H9 (cell line): ENCODE data around the gene PLEKHJ1. TPM values are rescaled to one million over a fixed set of nuclear protein-coding genes. Genes with fewer than 3 reads are reported as not detected.

ENCODE experiments used
- DNase-seq: peaks from one replicate; pipeline ENCODE4 v3.0.0-alpha.2; 2017
- H2AFZ ChIP-seq: one replicate; pipeline ENCODE4 v1.6.1; 2013; ENCODE audit warnings: mild to moderate bottlenecking, low read length, control low read depth, moderate library complexity
- H2AK5ac ChIP-seq: 2 replicates; pipeline ENCODE4 v1.6.1; 2013; ENCODE audit warnings: low read length, control low read depth, mixed read lengths; ENCODE audit not compliant: insufficient read length
- H2BK120ac ChIP-seq: one replicate; pipeline ENCODE4 v1.6.1; 2013; ENCODE audit warnings: low read depth, mild to moderate bottlenecking, low read length, control low read depth, inconsistent platforms; ENCODE audit not compliant: poor library complexity, severe bottlenecking
- H2BK12ac ChIP-seq: 2 replicates; pipeline ENCODE4 v1.6.1; 2013; ENCODE audit warnings: low read length, control low read depth, mixed read lengths, low read depth; ENCODE audit not compliant: insufficient read length
- H2BK15ac ChIP-seq: 2 replicates; pipeline ENCODE4 v1.6.1; 2013; ENCODE audit warnings: low read depth, low read length, control low read depth
- H2BK20ac ChIP-seq: one replicate; pipeline ENCODE4 v1.6.1; 2013; ENCODE audit warnings: low read depth, mild to moderate bottlenecking, low read length, control low read depth, inconsistent platforms; ENCODE audit not compliant: poor library complexity, severe bottlenecking
- H2BK5ac ChIP-seq: 2 replicates; pipeline ENCODE4 v1.6.1; 2013; ENCODE audit warnings: low read length, control low read depth, mixed read lengths; ENCODE audit not compliant: insufficient read length
- H3K14ac ChIP-seq: 2 replicates; pipeline ENCODE4 v1.6.1; 2013; ENCODE audit warnings: low read length, control low read depth; ENCODE audit not compliant: insufficient read depth
- H3K18ac ChIP-seq: 2 replicates; pipeline ENCODE4 v1.6.1; 2013; ENCODE audit warnings: low read depth, mild to moderate bottlenecking, mixed read lengths, low read length, control low read depth; ENCODE audit not compliant: insufficient read length
- H3K23ac ChIP-seq: 2 replicates; pipeline ENCODE4 v1.6.1; 2013; ENCODE audit warnings: low read length, control low read depth, mixed read lengths, low read depth; ENCODE audit not compliant: insufficient read length
- H3K23me2 ChIP-seq: 2 replicates; pipeline ENCODE4 v1.6.1; 2013; ENCODE audit warnings: low read depth, mild to moderate bottlenecking, mixed read lengths, low read length, control low read depth; ENCODE audit not compliant: insufficient read length, poor library complexity, severe bottlenecking
- H3K27ac ChIP-seq: 2 replicates; pipeline ENCODE4 v1.5.1; 2013; ENCODE audit warnings: low read length, control low read depth, mixed read lengths, low read depth; ENCODE audit not compliant: insufficient read length
- H3K27me3 ChIP-seq: 2 replicates; pipeline ENCODE4 v1.6.1; 2013; ENCODE audit warnings: low read length, control low read depth, inconsistent platforms; ENCODE audit not compliant: insufficient read depth
- H3K4ac ChIP-seq: 2 replicates; pipeline ENCODE4 v1.6.1; 2013; ENCODE audit warnings: low read depth, mild to moderate bottlenecking, control low read depth, inconsistent platforms, low read length, moderate library complexity
- H3K4me1 ChIP-seq: 2 replicates; pipeline ENCODE4 v1.6.1; 2013; ENCODE audit warnings: low read length, control low read depth, inconsistent platforms; ENCODE audit not compliant: insufficient read depth
- H3K4me2 ChIP-seq: 2 replicates; pipeline ENCODE4 v1.6.1; 2013; ENCODE audit warnings: low read length, control low read depth, mixed read lengths; ENCODE audit not compliant: insufficient read length, insufficient read depth
- H3K56ac ChIP-seq: 2 replicates; pipeline ENCODE4 v1.6.1; 2013; ENCODE audit warnings: low read depth, mild to moderate bottlenecking, mixed read lengths, low read length, control low read depth; ENCODE audit not compliant: insufficient read length
- H3K79me1 ChIP-seq: 2 replicates; pipeline ENCODE4 v1.6.1; 2013; ENCODE audit warnings: low read depth, mild to moderate bottlenecking, moderate library complexity, low read length, control low read depth, inconsistent platforms; ENCODE audit not compliant: insufficient read depth, poor library complexity, severe bottlenecking
- H3K79me2 ChIP-seq: 2 replicates; pipeline ENCODE4 v1.6.1; 2013; ENCODE audit warnings: low read length, control low read depth, inconsistent platforms; ENCODE audit not compliant: insufficient read depth
- H3K9ac ChIP-seq: 2 replicates; pipeline ENCODE4 v1.6.1; 2013; ENCODE audit warnings: low read length, control low read depth, mixed read lengths; ENCODE audit not compliant: insufficient read length; ENCODE audit errors: extremely low read depth
- H3K9me3 ChIP-seq: one replicate; pipeline ENCODE4 v1.6.1; 2013; ENCODE audit warnings: low read depth, low read length, inconsistent platforms; ENCODE audit not compliant: control insufficient read depth
- H3T11ph ChIP-seq: one replicate; pipeline ENCODE4 v1.6.1; 2013; ENCODE audit warnings: mild to moderate bottlenecking, low read length, control low read depth, inconsistent platforms
- H4K20me1 ChIP-seq: one replicate; pipeline ENCODE4 v1.6.1; 2013; ENCODE audit not compliant: control insufficient read depth, insufficient read length, insufficient read depth
- H4K5ac ChIP-seq: 2 replicates; pipeline ENCODE4 v1.6.1; 2013; ENCODE audit warnings: low read depth, mild to moderate bottlenecking, mixed read lengths, low read length, control low read depth; ENCODE audit not compliant: insufficient read length
- H4K8ac ChIP-seq: replicated peaks from 2 replicates; pipeline ENCODE4 v1.6.1; 2013; ENCODE audit warnings: low read length, control low read depth, mixed read lengths, low read depth; ENCODE audit not compliant: insufficient read length
- H4K91ac ChIP-seq: 2 replicates; pipeline ENCODE4 v1.6.1; 2013; ENCODE audit warnings: low read depth, mild to moderate bottlenecking, moderate library complexity, mixed read lengths, low read length, control low read depth; ENCODE audit not compliant: insufficient read length
- H3K27ac Mint-ChIP-seq, 3 experiments: 2 replicates in 2 of 3; 3 replicates in 1 of 3; pipeline ENCODE4 v1.8.0; 2020 to 2021; ENCODE audit warnings: mixed read lengths in 3 of 3, mild to moderate bottlenecking in 1 of 3, moderate library complexity in 1 of 3
- H3K27me3 Mint-ChIP-seq: 2 replicates; pipeline ENCODE4 v1.8.0; 2021; ENCODE audit warnings: low read depth, mild to moderate bottlenecking, moderate library complexity, mixed read lengths
- H3K36me3 Mint-ChIP-seq, 3 experiments: 2 replicates in 2 of 3; 3 replicates in 1 of 3; pipeline ENCODE4 v1.8.0; 2020 to 2021; ENCODE audit warnings: low read depth in 3 of 3, mixed read lengths in 3 of 3; ENCODE audit not compliant: insufficient read depth in 1 of 3
- H3K4me1 Mint-ChIP-seq, 2 experiments: 2 replicates each; pipeline ENCODE4 v1.8.0; 2020; ENCODE audit warnings: mixed read lengths in 2 of 2
- H3K4me3 Mint-ChIP-seq, 2 experiments: 2 replicates in 1 of 2; 3 replicates in 1 of 2; pipeline ENCODE4 v1.8.0; 2020 to 2021; ENCODE audit warnings: mild to moderate bottlenecking in 2 of 2, mixed read lengths in 2 of 2, moderate library complexity in 1 of 2
- H3K9me3 Mint-ChIP-seq, 2 experiments: 2 replicates in 1 of 2; 3 replicates in 1 of 2; pipeline ENCODE4 v1.8.0; 2020; ENCODE audit warnings: mild to moderate bottlenecking in 2 of 2, mixed read lengths in 2 of 2, moderate library complexity in 1 of 2
- WGBS: extraction: QIAGEN DNeasy Blood & Tissue Kit; methylation state at CpG from one replicate; pipeline ENCODE4 v1.1.7; 2013; ENCODE audit warnings: missing lambda C conversion rate, low lambda C conversion rate, mixed read lengths; ENCODE audit not compliant: insufficient read length; ENCODE audit errors: extremely low coverage; 5-methylcytosine and 5-hydroxymethylcytosine counted together
- total RNA-seq: library from RNA; stranded (reverse); gene quantifications from 2 replicates; pipeline ENCODE4 v1.2.1, GENCODE V29; 2021
- TF ChIP-seq, protein P1 (sequence below): fragments of 200-600 bp; sonication (generic); conservative IDR thresholded peaks from 3 replicates; pipeline ENCODE4 v1.8.0; 2021; ENCODE audit warnings: antibody characterized with exemption, mild to moderate bottlenecking

PLEKHJ1 gene
- total RNA-seq, 1 experiment from 2014 or later, result 139 TPM

- no peak overlapping the region for H3K27ac ChIP-seq
- H2BK5ac ChIP-seq, result no peak overlapping the region
- peaks cover 2% of the 10 kb centered on the region; the same call in 1 of the 2 replicates for H3K79me2 ChIP-seq
- H3T11ph ChIP-seq, result no peak overlapping the region
- Mint-ChIP-seq H3K27ac (peak overlapping the region; percentile 14 to 52 (median 35); a peak in 3 of 7 replicates), H3K36me3 (peaks cover 18 to 53% (median 43%) of the 10 kb centered on the region in 3 experiments; a peak in 6 of 7 replicates), H3K4me3 (no peak overlapping the region), H3K27me3 (no peaks in the 10 kb centered on the region; the same call in 1 of the 2 replicates), H3K4me1 (peaks cover under 1 to 2% of the 10 kb centered on the region in 2 experiments; a peak in 2 of 4 replicates), H3K9me3 (no peaks in the 10 kb centered on the region)
- H2AK5ac ChIP-seq, result no peak overlapping the region
- H4K20me1 ChIP-seq, result peaks cover 3% of the 10 kb centered on the region
- H3K56ac ChIP-seq, result no peak overlapping the region
- no peak overlapping the region for H4K8ac ChIP-seq
- no peak overlapping the region for H2AFZ ChIP-seq
- H3K23ac ChIP-seq, result no peak overlapping the region
- H3K23me2 ChIP-seq, result no peaks in the 10 kb centered on the region
- no peaks in the 10 kb centered on the region for H3K79me1 ChIP-seq
- WGBS, result no CpG with 5 or more reads among the region's 18 CpGs
- no peaks in the 10 kb centered on the region for H3K9me3 ChIP-seq
- TF ChIP-seq, protein P1, sequence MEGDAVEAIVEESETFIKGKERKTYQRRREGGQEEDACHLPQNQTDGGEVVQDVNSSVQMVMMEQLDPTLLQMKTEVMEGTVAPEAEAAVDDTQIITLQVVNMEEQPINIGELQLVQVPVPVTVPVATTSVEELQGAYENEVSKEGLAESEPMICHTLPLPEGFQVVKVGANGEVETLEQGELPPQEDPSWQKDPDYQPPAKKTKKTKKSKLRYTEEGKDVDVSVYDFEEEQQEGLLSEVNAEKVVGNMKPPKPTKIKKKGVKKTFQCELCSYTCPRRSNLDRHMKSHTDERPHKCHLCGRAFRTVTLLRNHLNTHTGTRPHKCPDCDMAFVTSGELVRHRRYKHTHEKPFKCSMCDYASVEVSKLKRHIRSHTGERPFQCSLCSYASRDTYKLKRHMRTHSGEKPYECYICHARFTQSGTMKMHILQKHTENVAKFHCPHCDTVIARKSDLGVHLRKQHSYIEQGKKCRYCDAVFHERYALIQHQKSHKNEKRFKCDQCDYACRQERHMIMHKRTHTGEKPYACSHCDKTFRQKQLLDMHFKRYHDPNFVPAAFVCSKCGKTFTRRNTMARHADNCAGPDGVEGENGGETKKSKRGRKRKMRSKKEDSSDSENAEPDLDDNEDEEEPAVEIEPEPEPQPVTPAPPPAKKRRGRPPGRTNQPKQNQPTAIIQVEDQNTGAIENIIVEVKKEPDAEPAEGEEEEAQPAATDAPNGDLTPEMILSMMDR, result no peak
- no peak overlapping the region for H2BK20ac ChIP-seq
- H3K4me1 ChIP-seq, result no peaks in the 10 kb centered on the region
- H2BK120ac ChIP-seq, result no peak overlapping the region
- H2BK12ac ChIP-seq, result no peak overlapping the region
- H3K9ac ChIP-seq, result no peak overlapping the region
- H3K14ac ChIP-seq, result no peak overlapping the region
- no peak overlapping the region for H3K18ac ChIP-seq
- no peak for DNase-seq
- H4K91ac ChIP-seq, result no peak overlapping the region
- H3K4ac ChIP-seq, result no peak overlapping the region
- H4K5ac ChIP-seq, result no peak overlapping the region
- no peak overlapping the region for H3K4me2 ChIP-seq
- no peak overlapping the region for H2BK15ac ChIP-seq
- no peaks in the 10 kb centered on the region for H3K27me3 ChIP-seq
Measured at GRCh38 chr19:2193807-2194206, 42.3 kb downstream of the PLEKHJ1 start.
